ENCODE data around the gene AMZ2.

Gene AMZ2

DNA sequence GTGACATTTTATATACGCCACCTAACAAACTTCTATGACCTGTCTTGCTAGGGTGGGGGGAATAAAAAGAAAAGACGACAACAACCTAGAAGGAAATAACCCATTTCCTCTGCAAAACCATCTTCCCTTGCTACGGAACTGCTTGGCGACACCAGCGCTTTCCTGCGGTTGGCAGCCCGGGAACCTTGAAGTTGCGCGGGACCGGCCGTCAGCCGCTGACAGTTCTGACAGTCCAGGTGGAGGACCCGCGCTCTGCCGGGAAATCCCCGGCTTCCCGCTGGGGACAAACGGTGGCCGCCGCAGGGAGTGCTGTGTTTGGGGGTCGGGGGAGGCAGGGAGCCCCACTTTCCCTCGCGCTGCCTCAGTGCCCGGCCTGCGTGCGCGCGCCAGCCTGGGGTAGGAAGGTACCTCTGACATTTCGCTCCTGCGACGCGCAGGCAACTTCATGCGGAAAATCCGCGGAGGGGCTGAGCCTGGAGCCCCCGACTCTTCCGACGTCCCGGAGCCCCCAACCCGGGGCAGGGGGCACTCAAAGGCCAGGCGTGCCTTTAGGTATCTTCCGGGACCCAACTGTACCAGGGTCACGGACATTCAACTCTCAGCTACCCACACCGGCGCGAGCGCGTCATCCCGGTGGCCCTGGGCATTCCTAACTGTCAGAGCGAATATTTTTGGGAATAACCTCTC is 42.6 kb downstream of the AMZ2 start:
- in situ Hi-C loops (cut with HindIII; ENCODE audit: low sequenced_read_pairs): no loop called here
- TF ChIP-seq, protein P1, sequence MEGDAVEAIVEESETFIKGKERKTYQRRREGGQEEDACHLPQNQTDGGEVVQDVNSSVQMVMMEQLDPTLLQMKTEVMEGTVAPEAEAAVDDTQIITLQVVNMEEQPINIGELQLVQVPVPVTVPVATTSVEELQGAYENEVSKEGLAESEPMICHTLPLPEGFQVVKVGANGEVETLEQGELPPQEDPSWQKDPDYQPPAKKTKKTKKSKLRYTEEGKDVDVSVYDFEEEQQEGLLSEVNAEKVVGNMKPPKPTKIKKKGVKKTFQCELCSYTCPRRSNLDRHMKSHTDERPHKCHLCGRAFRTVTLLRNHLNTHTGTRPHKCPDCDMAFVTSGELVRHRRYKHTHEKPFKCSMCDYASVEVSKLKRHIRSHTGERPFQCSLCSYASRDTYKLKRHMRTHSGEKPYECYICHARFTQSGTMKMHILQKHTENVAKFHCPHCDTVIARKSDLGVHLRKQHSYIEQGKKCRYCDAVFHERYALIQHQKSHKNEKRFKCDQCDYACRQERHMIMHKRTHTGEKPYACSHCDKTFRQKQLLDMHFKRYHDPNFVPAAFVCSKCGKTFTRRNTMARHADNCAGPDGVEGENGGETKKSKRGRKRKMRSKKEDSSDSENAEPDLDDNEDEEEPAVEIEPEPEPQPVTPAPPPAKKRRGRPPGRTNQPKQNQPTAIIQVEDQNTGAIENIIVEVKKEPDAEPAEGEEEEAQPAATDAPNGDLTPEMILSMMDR (IDR thresholded peaks at IDR 0.05; ENCODE audit: low read depth, low read length): no peak
- peak overlapping the region; percentile 50 for H3K4me3 ChIP-seq (ENCODE audit: low read depth, low read length)
- no peak for DNase-seq (ENCODE audit: low read depth, low spot score)

- TF ChIP-seq, protein P1 (IDR thresholded peaks at IDR 0.05; ENCODE audit: low read depth, low read length): no peak
- in situ Hi-C loops (cut with HindIII; ENCODE audit: low sequenced_read_pairs): no loop called here
- peak; percentile 55 for DNase-seq (ENCODE audit: low read depth, low spot score)
- peak within 1 kb of the TSS; percentile 50 for H3K4me3 ChIP-seq (ENCODE audit: low read depth, low read length)
Observed at GRCh38 chr17:68290955-68291835, 43.4 kb downstream of the AMZ2 start, which contains the start of the genes ARSG and SLC16A6. Gene ARSG, plus strand, starts transcription at chr17:68291495. Its CDS starts 15,999 bp downstream, at chr17:68307494. Gene SLC16A6, minus strand, starts transcription at chr17:68291127. Its CDS starts 12,807 bp downstream, at chr17:68278320.

DNA sequence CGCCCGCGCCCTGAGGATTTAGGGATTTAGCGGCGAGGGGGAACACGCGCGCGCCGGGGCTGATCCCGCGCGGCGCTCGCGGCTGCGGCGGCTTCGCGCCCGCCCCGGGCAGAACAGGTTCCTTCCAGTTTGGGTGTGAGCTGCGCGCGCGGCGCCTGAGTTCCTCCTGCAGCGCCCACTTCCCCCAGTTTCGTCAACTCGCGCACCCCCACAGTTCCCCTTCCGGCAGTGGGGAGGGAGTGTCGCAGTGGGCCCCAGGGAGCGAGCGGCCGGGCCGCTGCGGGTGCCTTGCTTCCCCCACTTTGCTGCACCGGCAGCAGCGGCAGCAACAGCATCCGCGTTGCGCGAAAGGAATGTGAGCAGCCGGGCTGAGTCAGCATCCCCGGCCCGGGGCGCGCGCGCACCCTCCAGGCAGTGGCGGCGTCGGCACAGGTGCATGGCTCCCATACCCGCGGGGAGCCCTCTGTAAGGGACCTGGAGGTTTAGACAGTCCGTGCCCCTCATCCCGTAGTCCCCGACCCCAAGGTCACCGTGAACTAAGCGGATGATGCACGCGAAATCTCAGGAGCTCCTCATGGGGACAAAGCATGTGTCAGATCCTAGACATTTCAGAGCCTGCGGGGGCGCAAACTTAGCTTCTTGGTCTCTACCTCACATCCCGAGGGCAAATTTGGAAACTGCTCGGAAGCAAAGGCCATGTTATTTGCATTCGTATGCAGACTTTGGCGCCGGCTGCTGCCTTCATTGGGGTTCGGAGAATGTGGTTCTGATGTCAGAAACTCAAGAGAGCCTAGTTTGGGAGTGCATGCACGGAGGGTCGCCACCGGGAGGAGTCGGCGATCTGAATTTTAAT is 44.2 kb downstream of the AMZ2 start:
- in situ Hi-C loops (cut with HindIII; ENCODE audit: low sequenced_read_pairs): no loop called here
- peak; percentile 68 for DNase-seq (ENCODE audit: low read depth, low spot score)
- TF ChIP-seq, protein P1 (IDR thresholded peaks at IDR 0.05; ENCODE audit: low read depth, low read length): no peak
- peak overlapping the region; percentile 50 for H3K4me3 ChIP-seq (ENCODE audit: low read depth, low read length)

- in situ Hi-C loops (cut with HindIII; ENCODE audit: low sequenced_read_pairs): no loop called here
Observed at GRCh38 chr17:68292689-68293040, 44.8 kb downstream of the AMZ2 start.

DNA sequence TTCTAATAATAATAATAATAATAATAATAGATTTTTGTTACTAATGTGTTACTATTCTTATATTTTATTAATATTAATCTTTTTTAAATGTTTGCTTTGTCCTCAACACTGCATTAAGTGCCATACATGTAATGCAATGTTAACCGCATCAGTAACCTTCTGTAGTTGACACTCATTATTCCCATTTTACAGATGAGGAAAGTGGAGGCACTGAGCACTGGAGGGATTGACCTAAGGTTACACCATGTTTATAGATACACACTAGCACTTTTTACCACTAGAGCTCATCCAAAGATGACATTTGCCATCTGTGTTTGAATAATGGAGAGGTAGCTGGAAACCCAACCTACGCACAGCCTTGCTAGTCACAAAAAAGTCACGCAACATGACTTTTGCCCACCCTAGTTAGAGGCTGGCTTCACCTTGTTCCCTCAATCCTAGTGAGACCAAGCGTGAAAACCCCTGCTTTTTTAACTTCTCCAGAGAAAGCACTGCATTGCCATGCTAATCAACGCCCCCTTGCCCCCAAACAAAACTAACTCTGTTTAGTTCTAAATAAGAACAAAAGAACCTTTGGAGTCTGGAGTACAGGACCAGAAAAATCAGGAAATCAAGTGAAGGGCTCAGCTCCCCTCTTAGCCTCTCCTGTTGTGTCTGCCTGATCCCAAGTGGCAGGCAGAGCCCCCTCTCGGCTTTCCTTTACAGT is 45.8 kb downstream of the AMZ2 start:
- H3K4me3 ChIP-seq (ENCODE audit: low read depth, low read length): no peak overlapping the region
- DNase-seq (ENCODE audit: low read depth, low spot score): no peak
- in situ Hi-C loops (cut with HindIII; ENCODE audit: low sequenced_read_pairs): no loop called here
- TF ChIP-seq, protein P1 (IDR thresholded peaks at IDR 0.05; ENCODE audit: low read depth, low read length): no peak

More at GRCh38 chr17:68292689-68293040, 44.8 kb downstream of the AMZ2 start:
- no peak for DNase-seq (ENCODE audit: low read depth, low spot score)
- TF ChIP-seq, protein P1 (IDR thresholded peaks at IDR 0.05; ENCODE audit: low read depth, low read length): no peak
- no peak overlapping the region for H3K4me3 ChIP-seq (ENCODE audit: low read depth, low read length)

Data from astrocyte of the spinal cord (primary cell).